BJ (cell line): ENCODE data around the gene CPEB3. TPM values are rescaled to one million over a fixed set of nuclear protein-coding genes. Genes with fewer than 3 reads are reported as not detected.
"Not testable (repeated sequence)": the region's sequence is repeated elsewhere in the genome, so short reads cannot be mapped to it uniquely, and the experiment has no call there.

Source experiments
- CTCF ChIA-PET: fragments of 350-600 bp; formaldehyde crosslinking; extraction: SDS; loops from one replicate; lab custom pipeline; 2021; ENCODE audit warnings: antibody characterized with exemption, inconsistent platforms; lab: Yijun Ruan, JAX
- POLR2A ChIA-PET: fragments of 300-600 bp; sonication (Branson Sonifier 250); formaldehyde crosslinking; extraction: SDS; loops from one replicate; lab custom pipeline; 2021; ENCODE audit warnings: antibody characterized with exemption; lab: Charles Lee
- DNase-seq: peaks from one replicate; pipeline ENCODE4 v3.0.0-alpha.2; 2011; ENCODE audit warnings: low read depth
- H3K27me3 ChIP-seq: 2 replicates; pipeline ENCODE4 v1.6.0; 2011; ENCODE audit warnings: low read length; ENCODE audit not compliant: control insufficient read depth, insufficient read depth
- H3K36me3 ChIP-seq: 2 replicates; pipeline ENCODE4 v1.5.1; 2011; ENCODE audit warnings: low read length; ENCODE audit not compliant: control insufficient read depth, insufficient read depth
- H3K4me3 ChIP-seq: 2 replicates; pipeline ENCODE4 v1.5.1; 2011; ENCODE audit warnings: low read depth, mild to moderate bottlenecking, control low read depth, low read length
- polyA minus RNA-seq: library from RNA; depleted of rRNA, polyadenylated mRNA; stranded (reverse); fragments of >200 nt; gene quantifications from 2 replicates; pipeline ENCODE4 v1.2.3, GENCODE V29; 2011; rRNA and poly(A)+ RNA removed
- polyA plus RNA-seq: library from polyadenylated mRNA; depleted of rRNA; stranded (reverse); fragments of >200 nt; gene quantifications from 2 replicates; pipeline ENCODE4 v1.2.3, GENCODE V29; 2011; rRNA removed
- TF ChIP-seq, protein P1 (sequence below): IDR thresholded peaks from 2 replicates; pipeline ENCODE4 v1.5.1; 2011; ENCODE audit warnings: low read depth, mild to moderate bottlenecking, control low read depth, inconsistent platforms, low read length, moderate library complexity; ENCODE audit not compliant: insufficient read depth

The CPEB3 gene
- polyA plus RNA-seq (0.28 TPM in 2 replicates), polyA minus RNA-seq (0.90 and 1.2 TPM in 2 replicates)

DNA sequence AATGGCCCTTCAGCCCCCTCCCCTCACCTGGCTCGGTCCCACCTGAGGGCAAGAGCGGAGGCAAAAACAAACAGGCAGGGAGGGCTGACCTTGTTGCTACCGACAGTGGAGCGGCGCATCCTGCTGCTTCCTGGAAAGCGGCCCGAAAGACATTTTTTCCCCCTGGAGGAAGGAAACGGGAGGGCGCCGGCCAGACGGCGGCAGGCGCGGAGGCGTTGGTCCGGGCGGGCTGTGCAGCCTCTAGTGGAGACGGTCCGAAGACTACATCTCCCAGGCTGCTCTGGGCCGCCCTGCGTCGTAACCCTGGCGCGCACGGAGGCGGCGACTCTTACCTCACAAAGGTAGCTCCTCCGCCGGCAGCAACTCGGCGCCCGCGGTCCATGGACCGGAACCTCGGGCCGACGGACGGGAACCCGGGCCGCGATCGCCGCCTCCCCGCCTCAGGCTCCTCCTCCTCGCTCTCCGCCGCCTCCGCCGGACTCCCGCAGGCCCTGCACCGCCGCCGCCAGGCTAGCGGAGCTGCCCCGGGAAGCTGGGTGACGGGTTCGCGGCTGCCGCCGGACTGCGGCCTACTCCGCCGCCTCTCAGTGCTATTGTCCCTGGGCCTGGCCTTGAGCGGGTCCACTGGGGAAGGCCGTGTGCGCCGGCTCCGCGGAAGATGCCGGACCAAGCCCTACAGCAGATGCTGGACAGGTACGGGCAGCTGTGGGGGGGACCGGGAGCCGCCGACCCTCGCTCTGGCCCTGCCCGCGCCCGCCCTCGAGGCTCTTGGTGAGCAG is at the start of gene CPEB3, which contains the start of gene MARCHF5:
TSS of gene CPEB3 (minus strand) at position 242 of the 779 bp plus-strand sequence. CDS start 50,728 bp downstream, outside the sequence.
TSS of gene MARCHF5 (plus strand) at position 331 of the 779 bp plus-strand sequence. CDS start at position 659, 328 bp downstream.
- H3K27me3 ChIP-seq = no peaks in the 10 kb centered on the region
- H3K36me3 ChIP-seq = no peaks in the 10 kb centered on the region
- peak within 1 kb of the TSS; percentile 100 for H3K4me3 ChIP-seq
- ChIA-PET CTCF (interaction anchor here (0.6 to 3.0 kb wide), 13 partner anchors 17 to 572 kb away, joined by 3 to 29 read pairs (median 3); no protein-coding TSS in a partner anchor), POLR2A (interaction anchor here (0.5 to 0.6 kb wide), 2 partner anchors 72 to 222 kb away, joined by 3 to 4 read pairs; no protein-coding TSS in a partner anchor)
- TF ChIP-seq, protein P1, sequence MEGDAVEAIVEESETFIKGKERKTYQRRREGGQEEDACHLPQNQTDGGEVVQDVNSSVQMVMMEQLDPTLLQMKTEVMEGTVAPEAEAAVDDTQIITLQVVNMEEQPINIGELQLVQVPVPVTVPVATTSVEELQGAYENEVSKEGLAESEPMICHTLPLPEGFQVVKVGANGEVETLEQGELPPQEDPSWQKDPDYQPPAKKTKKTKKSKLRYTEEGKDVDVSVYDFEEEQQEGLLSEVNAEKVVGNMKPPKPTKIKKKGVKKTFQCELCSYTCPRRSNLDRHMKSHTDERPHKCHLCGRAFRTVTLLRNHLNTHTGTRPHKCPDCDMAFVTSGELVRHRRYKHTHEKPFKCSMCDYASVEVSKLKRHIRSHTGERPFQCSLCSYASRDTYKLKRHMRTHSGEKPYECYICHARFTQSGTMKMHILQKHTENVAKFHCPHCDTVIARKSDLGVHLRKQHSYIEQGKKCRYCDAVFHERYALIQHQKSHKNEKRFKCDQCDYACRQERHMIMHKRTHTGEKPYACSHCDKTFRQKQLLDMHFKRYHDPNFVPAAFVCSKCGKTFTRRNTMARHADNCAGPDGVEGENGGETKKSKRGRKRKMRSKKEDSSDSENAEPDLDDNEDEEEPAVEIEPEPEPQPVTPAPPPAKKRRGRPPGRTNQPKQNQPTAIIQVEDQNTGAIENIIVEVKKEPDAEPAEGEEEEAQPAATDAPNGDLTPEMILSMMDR = peak; percentile 76
- DNase-seq = peak; percentile 82

DNA sequence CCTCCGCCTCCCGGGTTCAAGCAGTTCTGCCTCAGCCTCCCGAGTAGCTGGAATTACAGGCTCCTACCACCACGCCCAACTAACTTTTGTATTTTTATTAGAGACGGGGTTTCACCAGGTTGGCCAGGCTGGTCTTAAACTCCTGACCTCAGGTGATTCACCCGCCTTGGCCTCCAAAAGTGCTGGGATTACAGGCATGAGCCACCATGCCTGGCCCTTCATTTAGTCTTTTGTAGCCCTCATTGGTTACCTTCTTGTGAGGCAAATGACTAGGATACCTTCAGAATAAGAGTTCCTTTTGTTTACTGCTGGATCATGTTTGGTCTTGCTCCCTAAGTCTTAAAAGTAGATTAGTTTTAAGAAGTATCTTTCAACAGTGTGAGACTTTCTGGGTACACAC is 39.0 kb upstream of the CPEB3 start:
- CTCF ChIA-PET, DNase-seq, H3K27me3 ChIP-seq, H3K4me3 ChIP-seq, H3K36me3 ChIP-seq, POLR2A ChIA-PET: not testable (repeated sequence)

DNA sequence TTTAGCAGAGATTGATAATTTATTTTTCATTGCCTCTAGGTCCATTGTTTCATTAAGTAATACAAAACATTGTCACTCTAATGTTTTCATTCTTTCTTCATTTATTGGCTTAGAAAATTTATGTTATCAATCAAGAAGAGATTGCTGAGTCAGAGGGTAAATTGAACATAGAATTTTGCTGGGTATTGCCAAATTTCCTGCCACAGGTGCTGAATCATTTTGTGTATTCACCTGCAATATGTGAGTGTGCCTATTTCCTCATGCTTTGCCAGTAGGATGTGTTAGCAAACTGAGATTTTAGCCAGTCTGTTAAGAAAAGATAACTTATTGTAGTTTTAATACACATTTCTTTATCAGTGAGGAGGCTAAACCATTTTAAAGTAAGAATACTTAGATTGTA is 38.1 kb upstream of the CPEB3 start:
- Histone ChIP-seq H3K27me3 (no peaks in the 10 kb centered on the region), H3K36me3 (no peaks in the 10 kb centered on the region), H3K4me3 (no peak overlapping the region)
- TF ChIP-seq, protein P1 = no peak
- CTCF ChIA-PET = no interaction called here
- POLR2A ChIA-PET = no interaction called here
- DNase-seq = no peak

DNA sequence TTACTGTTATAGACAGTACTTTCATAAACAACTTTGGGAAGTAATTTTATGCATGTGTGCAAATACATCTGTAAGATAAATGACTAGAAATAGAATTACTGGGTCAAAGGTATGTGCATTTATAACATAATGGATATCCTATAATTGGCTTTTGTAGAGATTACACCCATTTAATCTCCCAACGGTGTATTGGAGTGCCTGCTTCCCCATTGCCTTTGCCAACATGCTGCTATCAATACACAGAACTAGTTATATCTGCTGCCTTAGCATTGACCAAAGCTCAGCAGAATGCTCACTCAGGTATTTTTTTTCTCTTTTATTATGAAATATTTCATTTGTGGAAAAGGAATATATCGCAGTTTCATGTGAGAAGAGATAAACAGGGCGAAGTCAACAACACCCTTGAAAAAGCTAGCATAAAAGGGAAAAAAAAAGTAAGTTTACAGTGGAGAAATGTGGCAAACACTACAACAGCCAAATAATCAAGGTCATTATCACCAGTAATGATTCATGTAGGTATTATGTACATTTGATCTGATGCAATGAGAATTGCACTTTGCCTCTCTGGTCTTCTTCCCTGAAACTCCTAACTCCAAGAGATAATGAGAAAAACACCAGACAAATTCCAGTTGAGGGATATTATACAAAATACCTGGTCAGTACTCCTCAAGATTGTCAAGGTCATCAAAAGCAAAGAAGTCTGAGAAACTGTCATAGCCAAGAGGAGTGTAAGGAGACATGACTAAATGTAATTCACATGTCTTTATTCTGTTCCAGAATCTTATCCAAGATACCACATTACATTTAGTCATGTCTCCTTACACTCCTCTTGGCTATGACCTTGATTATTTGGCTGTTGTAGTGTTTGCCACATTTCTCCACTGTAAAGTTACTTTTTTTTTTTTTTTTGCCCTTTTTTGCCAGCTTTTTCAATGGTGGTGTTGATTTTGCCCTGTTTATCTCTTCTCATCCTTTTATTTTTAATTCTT is 36.9 kb upstream of the CPEB3 start:
- POLR2A ChIA-PET = no interaction called here
- Histone ChIP-seq H3K36me3 (no peaks in the 10 kb centered on the region), H3K27me3 (no peaks in the 10 kb centered on the region), H3K4me3 (no peak overlapping the region)
- CTCF ChIA-PET = interaction anchor here (1.4 kb wide), 1 partner anchor 24 kb away, joined by 3 read pairs; no protein-coding TSS in a partner anchor
- no peak for DNase-seq
- TF ChIP-seq, protein P1 = no peak

DNA sequence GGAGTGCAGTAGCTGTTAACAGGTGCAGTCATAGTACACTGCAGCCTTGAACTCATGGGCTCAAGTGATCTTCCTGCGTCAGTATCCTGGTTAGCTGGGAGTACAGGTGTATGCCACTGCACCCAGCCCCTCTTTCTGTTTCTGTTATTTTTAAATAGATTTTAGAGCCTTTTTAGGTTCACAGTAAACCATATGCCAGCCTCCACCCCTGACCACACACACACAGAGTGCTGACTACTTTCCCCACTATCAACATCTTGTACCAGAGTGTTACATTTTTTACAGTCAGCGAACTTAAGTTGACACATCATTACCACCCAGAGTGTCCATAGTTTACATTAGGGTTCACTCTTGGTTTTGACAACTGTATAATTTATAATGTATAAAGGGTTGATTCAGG is 32.2 kb upstream of the CPEB3 start:
- Histone ChIP-seq H3K4me3 (no peak overlapping the region), H3K27me3 (no peaks in the 10 kb centered on the region), H3K36me3 (no peaks in the 10 kb centered on the region)
- CTCF ChIA-PET = no interaction called here
- TF ChIP-seq, protein P1 = no peak
- POLR2A ChIA-PET = no interaction called here
- no peak for DNase-seq
